K562 (cell line): ENCODE measurements around the gene MVP.

Experiments
- ATF7 ChIP-seq: fragments of 450-650 bp; IDR thresholded peaks from 2 replicates; pipeline ENCODE4 v1.7.1; 2014; ENCODE audit warnings: mild to moderate bottlenecking, moderate library complexity
- KLF16 ChIP-seq: IDR thresholded peaks from 2 replicates; pipeline ENCODE4 v1.6.1; 2016; ENCODE audit warnings: antibody characterized with exemption
- MYC ChIP-seq, 2 experiments: fragments of 250-450 bp in 1 of 2; sonication (Bioruptor Pico) in 1 of 2; IDR thresholded peaks; 2 replicates each; pipeline versions ENCODE4 v1.5.1 to v1.6.1; 2012 to 2021; ENCODE audit warnings: low read depth in 2 of 2, borderline replicate concordance in 1 of 2, improper control_type of control experiment in 1 of 2, low read length in 1 of 2, mild to moderate bottlenecking in 1 of 2, moderate library complexity in 1 of 2
- NUFIP1 ChIP-seq: fragments of 450-650 bp; IDR thresholded peaks from 2 replicates; pipeline ENCODE4 v1.6.1; 2018; ENCODE audit not compliant: partially characterized antibody
- RAD21 ChIP-seq, 2 experiments: fragments of 250-450 bp in 1 of 2; fragments of 450-650 bp in 1 of 2; sonication (Bioruptor Pico) in 1 of 2; formaldehyde crosslinking in 1 of 2; IDR thresholded peaks in 1 of 2; conservative IDR thresholded peaks in 1 of 2; 2 replicates each; pipeline versions ENCODE4 v1.4.0 to v1.8.0; 2020 to 2022; ENCODE audit warnings: mild to moderate bottlenecking in 2 of 2, moderate library complexity in 1 of 2
- SIN3A ChIP-seq, 2 experiments: fragments of 150-350 bp in 1 of 2; IDR thresholded peaks; 2 replicates each; pipeline ENCODE4 v1.6.1; 2011 to 2016; ENCODE audit warnings: borderline replicate concordance in 2 of 2, low read depth in 2 of 2, low read length in 2 of 2, mild to moderate bottlenecking in 2 of 2, moderate library complexity in 2 of 2; ENCODE audit not compliant: control insufficient read depth in 1 of 2
- SMC3 ChIP-seq: conservative IDR thresholded peaks from 2 replicates; pipeline ENCODE4 v1.6.1; 2011; ENCODE audit warnings: low read depth, low read length, improper control_type of control experiment; ENCODE audit not compliant: insufficient read depth
- THAP7 ChIP-seq: fragments of 250-450 bp; sonication (Bioruptor Pico); IDR thresholded peaks from 2 replicates; pipeline ENCODE4 v1.5.0; 2021
- ZNF263 ChIP-seq: sonication (generic); formaldehyde crosslinking; IDR thresholded peaks from 2 replicates; pipeline ENCODE4 v1.8.0; 2022; ENCODE audit warnings: mild to moderate bottlenecking, missing genetic modification reagents, borderline replicate concordance

- TF ChIP-seq KLF16 = no peak
- TF ChIP-seq MYC (IDR thresholded peaks at IDR 0.05; ENCODE audit: low read depth, low read length) = no peak
- no peak for TF ChIP-seq MYC (CRISPR knock-in tag; IDR thresholded peaks at IDR 0.05; ENCODE audit: borderline replicate concordance, low read depth)
- peak; percentile 46; the same call in 1 of the 2 replicates for TF ChIP-seq ZNF263 (CRISPR knock-in tag)
- TF ChIP-seq THAP7 (CRISPR knock-in tag) = no peak
- TF ChIP-seq SIN3A (IDR thresholded peaks at IDR 0.05; ENCODE audit: borderline replicate concordance in 2 of 2, control insufficient read depth in 1 of 2, low read depth in 2 of 2, low read length in 2 of 2) = no peak
- no peak for TF ChIP-seq ATF7
- TF ChIP-seq RAD21 (CRISPR knock-in tag; conservative IDR thresholded peaks at IDR 0.05 in 1 of 2, IDR thresholded peaks at IDR 0.05 in 1 of 2) = no peak
- TF ChIP-seq SMC3 = no peak
- TF ChIP-seq NUFIP1 = no peak
Measured at GRCh38 chr16:29896841-29897240, 76.6 kb downstream of the MVP start.
